ENCODE measurements around the gene TMEM123.
"Not testable (repeated sequence)": the region's sequence is repeated elsewhere in the genome, so short reads cannot be mapped to it uniquely, and the experiment has no call there.

The TMEM123 gene

DNA sequence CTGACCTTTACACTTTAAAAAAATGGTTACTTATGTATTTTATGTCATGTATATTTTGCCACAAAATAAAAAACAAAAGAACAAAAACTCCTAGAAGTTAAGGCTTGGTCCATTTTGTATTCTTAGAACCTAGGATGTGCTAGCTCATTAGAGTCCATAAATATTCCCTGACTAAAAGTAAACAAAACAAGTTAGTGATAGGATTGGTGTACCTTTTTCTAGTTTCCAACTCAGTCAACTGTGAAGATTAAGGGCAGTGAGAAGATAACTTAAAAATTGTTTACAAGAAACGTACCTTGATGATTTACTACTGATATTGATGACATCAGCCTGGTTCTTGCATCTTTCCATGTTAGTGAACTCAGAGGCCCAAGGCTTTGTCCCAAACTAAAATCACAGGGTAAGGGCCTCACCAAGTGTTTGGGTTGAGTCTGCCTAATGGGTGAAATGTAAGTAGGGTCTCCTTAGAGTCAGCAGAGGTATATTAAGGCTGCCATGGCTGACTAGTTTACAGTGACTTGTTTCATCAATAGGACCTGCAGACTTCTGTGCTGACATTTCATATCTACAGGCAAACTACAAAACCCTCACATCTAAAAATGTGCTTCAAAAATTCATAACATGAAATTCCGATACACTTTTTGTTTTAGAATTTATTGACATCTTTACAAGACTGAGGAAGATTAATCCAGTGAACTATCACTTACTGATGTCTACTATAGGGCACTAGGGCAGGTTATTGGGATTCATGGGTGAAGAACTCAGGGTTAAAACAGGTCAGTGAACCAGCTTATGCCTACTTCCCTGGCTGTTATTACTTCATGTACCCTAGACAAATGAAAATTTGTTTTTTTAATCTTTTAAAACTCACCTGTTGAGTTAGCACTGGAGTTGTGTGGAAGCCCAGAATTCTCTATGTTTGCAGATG is 4.4 kb downstream of the TMEM123 start:
- DNase-seq = no peak

DNA sequence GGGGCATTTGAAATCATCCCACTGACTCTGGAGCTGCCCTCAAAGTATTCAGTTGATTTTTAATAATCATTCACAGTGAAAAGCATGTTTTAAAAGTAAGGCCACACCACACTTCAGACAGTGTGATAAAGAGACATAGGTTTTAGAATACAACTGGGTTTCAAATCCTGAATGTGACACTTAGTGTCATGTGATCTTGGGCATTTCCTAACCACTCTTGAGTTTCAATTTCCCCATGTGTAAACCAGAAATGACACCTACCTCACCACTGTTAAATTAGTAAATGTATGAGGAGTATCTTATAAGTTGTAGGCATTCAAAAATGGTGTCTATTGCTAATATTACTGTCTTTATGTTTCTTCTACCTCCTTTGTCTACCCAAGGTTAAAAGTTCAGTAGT is 5.4 kb downstream of the TMEM123 start:
- DNase-seq = peak; percentile 64

DNA sequence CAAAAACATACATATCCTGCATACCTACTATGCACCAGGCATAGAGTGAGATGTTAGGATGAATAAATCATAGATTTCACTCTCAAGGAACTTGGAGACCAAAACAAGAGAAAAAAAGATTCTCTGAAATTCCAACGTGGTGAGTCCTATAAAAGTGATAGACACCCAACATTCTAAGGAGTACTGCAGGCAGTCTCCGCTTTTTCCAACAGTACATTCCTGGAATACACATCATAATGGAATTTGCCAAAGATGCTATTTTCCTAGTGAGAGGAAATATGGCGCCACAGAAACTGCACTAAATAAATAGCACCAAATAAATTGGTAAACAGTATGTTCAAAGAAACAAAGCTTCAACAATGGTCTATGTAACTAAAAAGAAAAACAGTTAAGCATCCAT is 6.0 kb downstream of the TMEM123 start:
- DNase-seq = no peak

DNA sequence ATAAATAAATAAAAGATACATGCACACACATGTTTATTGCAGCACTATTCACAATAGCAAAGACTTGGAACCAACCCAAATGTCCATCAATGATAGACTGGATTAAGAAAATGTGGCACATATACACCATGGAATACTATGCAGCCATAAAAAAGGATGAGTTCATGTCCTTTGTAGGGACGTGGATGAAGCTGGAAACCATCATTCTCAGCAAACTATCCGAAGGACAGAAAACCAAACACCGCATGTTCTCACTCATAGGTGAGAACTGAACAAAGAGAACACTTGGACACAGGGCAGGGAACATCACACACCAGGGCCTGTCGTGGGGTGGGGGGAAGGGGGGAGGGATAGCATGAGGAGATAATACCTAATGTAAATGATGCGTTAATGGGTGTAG is 7.9 kb downstream of the TMEM123 start:
- not testable (repeated sequence) for DNase-seq

DNA sequence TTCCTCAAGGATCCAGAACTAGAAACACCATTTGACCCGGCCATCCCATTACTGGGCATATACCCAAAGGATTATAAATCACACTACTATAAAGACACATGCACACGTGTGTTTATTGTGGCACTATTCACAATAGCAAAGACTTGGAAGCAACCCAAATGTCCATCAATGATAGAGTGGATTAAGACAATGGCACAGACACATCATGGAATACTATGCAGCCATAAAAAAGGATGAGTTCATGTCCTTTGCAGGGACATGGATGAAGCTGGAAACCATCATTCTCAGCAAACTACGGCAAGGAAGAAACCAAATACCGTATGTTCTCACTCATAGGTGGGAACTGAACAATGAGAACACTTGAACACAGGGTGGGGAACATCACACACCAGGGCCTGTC is 8.4 kb downstream of the TMEM123 start:
- DNase-seq = not testable (repeated sequence)

DNA sequence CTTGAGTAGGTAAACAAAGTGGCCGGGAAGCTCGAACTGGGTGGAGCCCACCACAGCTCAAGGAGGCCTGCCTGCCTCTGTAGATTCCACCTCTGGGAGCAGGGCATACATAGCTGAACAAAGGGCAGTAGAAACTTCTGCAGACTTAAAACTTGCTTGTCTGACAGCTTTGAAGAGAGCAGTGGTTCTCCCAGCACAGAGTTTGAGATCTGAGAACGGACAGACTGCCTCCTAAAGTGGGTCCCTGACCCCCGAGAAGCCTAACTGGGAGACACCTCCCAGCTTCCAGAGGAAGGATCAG is 13.6 kb downstream of the TMEM123 start:
- not testable (repeated sequence) for DNase-seq

DNA sequence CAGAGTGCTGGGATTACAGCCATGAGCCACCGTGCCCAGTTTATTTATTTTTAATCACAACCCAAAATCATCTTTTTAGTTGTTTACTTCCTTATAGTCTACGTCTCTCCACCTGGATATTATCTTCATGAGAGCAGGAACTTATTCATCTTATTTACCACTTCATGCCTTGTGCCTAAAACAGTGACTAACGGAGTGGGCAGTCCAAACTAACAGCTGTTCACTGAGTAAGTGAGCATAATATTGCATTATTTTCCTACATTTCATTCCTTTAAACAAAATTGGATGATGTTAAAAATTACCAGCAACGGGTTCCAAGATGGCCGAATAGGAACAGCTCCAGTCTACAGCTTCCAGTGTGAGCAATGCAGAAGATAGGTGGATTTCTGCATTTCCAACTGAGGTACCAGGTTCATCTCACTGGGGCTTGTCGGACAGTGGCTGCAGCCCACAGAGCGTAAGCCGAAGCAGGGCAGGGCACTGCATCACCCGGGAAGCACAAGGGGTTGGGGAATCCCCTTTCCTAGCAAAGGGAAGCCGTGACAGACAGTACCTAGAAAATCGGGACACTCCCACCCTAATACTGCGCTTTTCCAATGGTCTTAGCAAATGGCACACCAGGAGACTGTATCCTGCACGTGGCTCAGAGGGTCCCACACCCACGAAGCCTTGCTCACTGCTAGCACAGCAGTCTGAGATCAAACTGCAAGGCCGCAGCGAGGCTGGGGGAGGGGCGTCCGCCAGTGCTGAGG is 14.1 kb downstream of the TMEM123 start:
- DNase-seq = no peak

DNA sequence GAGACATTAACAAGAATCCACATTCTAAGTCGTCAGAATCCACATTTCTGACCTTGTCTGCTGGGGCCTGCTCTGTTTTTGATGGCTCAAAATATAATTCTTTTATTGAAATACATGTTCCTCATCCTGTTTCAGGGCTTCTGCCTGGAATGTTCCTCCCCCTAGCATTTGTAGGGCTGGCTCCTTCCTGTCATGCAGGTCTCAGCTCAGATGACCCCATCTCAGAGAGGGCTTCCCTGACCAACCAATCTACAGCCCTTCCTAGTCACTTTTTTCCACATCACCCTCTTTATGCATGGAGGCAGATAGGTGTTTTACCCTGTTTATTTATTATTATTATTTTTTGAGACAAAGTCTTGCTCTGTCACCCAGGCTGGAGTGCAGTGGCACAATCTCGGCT is 14.8 kb downstream of the TMEM123 start:
- no peak for DNase-seq

DNA sequence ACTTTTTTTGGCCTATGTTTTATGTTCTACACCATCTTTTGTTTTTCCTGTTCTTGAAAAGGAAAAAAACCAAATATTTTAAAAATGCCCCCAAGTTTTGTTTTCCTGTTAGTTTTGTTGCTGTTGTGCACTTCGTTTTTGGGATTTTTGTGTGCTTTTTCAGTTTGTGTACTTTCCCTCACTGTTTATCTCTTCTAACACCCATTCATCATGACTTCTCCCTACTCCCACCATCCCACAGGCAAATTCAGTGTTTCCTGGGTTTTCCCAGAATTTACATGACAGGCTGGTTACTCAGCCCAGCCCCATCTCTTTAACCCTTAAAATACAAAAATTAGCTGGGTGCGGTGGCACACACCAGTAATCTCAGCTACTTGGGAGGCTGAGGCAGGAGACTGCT is 15.6 kb downstream of the TMEM123 start:
- DNase-seq = no peak

DNA sequence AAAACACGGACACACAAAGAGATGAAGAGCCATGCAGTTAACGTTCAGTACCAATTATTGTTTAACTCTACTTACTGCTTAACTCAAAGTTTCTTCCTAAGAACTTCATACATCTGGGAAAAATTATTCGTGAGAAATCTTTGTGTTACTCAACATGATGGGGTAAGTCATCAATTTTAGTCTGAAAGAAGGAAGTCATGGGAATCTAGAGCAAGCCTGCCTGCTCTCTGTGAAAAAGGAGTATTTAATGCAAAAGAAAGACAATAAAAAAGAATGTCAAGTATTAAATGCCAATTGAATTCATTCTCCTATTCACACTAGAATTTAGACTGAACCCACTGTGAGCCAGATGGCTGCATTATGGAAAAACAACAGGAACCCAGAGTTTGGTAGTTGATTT is 16.0 kb downstream of the TMEM123 start:
- peak; percentile 25 for DNase-seq

DNA sequence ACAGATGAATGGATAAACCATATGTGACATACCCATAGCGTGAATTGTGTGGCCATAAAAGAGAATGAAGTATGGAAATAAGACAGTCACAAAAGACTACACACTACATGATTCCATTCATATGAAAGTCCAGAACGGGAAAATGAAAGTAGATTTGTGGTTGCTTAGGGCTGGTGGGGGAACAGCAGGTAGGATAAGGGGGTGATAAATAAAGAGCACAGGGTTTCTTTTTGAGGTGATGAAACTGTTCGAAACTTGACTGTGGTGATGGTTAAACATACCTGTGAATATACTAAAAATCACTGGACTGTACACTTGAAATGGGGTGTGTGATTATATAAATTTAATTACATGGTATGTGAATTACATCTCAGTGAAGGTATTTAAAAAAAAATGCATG is 16.9 kb downstream of the TMEM123 start:
- DNase-seq = no peak

DNA sequence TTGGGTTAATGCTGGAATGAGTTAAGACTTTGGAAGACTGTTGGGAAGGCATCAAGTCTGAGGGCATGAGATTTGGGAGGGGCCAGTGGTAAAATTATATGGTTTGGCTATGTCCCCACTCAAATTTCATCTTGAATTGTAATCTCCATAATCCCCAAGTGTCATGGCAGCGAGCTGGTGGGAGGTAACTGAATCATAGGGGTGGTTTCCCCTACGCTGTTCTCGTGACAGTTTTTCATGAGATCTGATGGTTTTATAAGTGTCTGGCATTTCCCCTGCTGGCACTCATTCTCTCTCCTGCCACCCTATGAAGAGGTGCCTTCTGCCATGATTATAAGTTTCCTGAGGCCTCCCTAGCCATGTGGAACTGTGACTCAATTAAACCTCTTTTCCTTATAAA is 19.0 kb downstream of the TMEM123 start:
- DNase-seq = not testable (repeated sequence)

DNA sequence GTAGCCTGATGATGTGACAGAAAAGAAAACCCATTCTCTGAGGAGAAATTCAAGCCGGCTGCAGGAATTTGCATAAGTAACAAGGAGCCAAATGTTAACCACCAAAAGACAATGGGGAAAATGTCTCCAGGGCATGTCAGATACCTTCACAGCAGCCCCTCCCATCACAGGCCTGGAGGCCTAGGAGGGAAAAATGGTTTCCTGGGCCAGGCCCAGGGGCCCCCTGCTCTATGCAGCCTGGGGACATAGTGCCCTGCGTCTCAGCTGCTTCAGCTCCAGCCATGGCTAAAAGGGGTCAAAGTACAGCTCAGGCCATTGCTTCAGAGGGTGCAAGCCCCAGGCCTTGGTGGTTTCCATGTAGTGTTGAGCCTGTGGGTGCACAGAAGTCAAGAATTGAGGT is 20.0 kb downstream of the TMEM123 start:
- not testable (repeated sequence) for DNase-seq

DNA sequence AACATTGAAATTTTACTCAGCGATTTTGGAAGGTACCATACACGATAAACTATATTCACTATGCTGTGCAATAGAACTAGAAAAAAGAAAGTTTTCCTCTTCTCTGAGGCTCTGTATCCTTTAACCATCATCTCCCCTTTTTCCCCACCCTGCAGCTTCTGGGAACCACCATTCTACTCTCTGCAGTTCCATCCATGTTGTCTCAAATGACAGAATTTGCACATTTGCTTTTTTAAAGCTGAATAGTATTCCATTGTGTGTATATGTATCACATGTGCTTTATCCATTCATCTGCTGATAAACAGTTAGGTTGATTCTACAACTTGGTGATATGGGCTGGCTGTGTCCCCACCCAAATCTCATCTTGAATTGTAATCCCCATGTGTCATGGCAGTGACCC is 21.2 kb downstream of the TMEM123 start:
- DNase-seq = no peak

DNA sequence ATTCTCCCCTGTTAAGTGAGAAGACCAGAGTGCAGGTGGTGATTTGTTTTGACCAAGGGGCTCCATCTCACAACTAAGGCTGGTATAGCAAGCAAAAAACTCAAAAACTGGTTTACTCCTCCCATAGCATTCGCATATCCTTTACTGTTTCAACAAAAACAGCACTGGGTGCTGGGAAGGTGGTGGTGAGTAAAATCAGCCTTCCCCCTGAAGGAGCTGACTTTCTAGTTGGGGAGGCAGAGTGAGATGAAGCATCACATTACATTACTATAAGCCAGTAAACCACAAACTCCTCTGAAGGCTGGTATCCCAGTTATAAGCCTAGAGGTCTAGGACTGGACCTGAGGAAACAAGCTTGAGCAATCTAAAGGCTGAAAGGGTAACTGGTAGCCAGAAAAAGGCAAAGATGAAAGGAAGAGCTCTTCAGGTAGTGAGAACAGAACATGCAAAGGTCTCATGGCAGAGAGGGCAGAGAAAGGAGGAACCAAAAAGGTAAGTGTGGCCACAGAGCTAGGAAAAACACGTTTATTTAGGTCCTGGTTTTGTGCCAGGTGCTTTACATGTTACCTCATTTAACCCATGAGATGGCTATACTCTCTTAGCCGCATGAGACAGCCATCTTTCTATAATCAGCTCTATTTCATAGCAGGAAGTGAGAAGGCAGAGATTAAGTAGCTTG is 22.3 kb downstream of the TMEM123 start:
- peak; percentile 52 for DNase-seq

DNA sequence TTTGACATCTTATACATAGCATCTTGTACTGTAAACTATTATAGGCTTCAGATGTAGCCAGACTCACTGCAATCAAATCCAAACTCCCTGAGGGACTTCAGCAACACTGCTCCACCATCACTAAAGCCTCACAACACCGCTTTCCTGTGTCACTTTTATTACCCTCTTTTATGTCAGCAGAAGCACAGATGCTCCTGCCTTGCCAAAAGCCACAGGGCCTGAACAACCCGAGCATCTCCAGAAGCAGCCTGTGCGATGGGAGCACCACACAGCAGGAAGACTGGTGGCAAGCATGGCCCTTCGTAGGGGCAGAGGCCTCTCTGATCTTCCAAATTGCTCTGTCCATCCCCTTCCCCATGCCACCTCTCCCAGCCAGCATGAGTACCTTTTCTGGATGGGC is 22.9 kb downstream of the TMEM123 start:
- no peak for DNase-seq

DNA sequence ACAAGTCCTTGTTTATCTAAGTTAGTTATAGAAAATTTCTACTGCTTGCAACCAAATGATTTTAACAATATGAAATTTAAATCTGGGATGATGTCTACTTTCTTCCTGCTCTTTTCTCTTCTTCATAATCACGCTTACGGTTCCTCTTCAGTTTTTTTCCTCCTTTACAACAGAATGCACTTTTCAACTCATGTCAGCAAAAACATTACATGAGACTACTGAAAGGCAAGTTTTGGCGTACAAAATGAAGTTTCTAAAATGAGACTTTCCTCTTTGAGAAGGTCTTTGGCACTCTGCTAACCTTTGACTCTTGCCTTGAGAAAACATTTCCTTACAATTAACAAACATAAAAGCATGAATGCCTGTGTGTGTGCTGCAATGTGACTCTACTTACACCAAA is 23.3 kb downstream of the TMEM123 start:
- no peak for DNase-seq

DNA sequence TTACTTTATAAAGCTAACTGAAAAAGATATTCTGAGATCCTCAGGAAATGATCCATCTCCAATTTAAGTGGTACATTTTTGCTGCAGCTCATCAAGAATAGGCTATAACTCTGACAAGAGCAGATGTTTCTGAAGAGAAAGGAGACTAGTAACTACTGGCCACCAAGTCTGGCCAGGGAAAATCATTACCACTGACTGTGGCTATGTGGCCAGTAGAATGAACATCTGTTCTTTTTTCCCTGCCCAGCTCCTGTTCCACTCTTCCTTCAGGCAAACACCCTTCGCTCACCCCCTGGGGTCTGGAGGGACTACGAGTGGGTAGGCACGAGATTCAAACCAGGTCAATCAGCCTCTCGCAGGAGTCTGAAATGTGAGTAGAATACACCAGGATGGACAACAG is 23.9 kb downstream of the TMEM123 start:
- no peak for DNase-seq

DNA sequence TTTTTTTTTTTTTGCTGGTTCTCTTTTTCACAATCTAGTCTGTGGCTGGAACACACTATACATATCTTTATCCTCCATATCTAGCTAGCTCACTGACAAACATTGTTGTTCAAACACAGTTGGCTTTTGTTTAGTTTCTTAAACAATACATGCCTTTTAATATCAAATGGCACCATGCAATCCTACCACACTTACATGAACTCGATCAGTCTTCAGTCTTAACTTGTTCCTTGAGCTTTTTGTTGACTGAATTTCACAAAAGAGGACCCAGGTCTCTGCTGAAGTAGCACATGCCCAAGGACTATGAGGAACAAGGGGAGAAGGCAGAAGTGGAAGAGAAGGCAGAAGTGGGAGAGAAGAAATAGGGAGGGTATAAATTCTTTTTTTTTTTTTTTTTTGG is 25.5 kb downstream of the TMEM123 start:
- DNase-seq = peak; percentile 71

DNA sequence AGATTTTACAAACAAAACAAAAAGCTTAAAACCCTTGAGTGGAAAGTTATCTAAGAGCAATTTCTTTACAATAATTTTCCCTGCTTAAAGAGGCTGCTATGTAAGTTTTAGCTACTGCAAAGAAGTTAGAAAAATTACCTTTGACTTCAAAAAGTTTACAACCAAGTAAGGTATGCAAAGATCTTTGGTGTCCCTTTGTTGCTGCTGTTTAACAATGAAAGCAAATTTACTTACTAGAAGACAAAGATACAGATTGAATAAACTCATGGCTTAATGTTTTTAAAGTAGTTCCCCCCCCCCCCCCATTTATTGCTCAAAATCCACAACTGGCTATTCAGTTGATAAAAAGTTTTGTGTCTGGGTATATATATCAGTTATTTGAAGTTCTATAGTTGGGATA is 26.0 kb downstream of the TMEM123 start:
- DNase-seq = no peak

DNA sequence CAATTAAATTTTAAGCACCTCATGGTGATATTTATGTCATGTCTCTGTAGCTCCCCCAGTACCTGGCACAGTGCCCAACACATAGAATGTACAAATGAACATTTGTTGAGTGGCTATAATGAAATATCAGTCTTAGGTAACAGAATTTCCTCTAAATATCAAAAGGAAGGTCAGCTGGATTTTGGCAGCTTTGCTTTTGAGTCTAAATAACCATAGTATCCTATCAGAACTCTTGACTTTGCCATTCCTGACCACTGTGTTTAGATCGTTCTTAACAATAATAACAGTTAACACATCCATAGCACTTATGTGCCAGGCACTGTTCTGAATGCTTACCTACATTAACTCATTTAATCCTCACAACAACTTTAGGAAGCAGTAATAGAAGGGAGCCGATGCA is 26.6 kb downstream of the TMEM123 start:
- DNase-seq = no peak

DNA sequence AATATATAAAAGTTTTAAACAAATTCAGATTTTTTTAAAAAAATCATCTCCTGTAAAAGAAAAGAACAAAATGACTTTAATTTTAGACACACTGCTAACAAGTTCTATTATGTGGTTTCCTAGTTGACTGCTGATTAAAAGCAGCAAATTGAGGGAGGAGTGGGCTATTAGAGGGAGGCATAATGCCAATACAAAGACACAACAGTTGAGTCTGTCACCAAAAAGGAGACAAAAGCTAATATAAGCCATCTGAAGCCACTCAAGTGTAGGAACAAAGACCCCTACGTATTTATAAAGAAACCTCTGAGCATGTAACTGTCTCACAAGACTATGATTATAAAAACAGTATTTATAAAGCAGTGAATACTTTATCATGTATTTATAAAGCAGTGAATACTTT is 28.6 kb downstream of the TMEM123 start:
- no peak for DNase-seq

DNA sequence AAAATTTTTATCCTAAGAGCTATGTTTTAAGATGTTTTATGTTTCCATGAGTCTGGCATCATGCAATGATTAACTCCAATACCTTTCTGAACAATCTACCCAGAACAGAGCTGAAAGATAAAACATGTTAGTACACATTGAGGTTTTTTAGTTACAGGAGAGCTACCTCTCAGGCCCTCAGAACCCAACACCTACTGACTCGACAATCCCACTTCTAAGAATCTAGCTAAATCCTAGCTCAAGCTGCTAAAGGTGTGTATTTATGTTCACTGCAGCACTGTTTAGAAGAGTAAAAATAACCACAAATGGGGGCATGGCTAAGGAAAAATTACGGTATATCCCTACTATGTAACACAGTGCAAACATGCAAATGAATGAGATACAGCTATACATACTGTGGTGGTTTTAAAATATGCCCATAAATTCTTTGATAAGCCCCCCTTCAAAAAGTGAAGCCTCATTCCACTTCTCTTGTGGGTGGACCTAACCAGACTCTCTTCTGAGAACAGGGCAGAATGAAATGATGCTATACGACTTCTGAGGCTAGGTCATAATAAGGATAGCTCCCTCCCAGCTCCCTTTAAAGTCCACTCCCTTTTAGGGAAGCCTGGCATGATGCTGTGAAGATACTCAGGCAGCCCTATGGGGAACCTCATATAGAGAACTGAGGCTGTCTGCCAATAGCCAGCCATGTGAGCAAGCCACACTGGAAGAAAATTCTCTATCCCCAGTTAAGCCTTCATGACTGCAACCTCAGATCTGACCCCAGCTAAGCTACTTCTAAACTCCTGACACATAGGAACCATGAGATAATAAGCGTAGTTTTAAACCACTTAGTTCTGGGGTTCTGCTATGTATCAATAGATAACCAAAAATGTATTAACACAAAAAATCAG is 29.5 kb downstream of the TMEM123 start:
- peak; percentile 26 for DNase-seq

Measured in MV-4-11 (cell line).